Measurements from ENCODE around the gene SLCO2A1. TPM values are rescaled to one million over a fixed set of nuclear protein-coding genes. Genes with fewer than 3 reads are reported as not detected.
A peak's percentile ranks its signal among the peaks of the same experiment; 100 is the strongest.

The SLCO2A1 gene
- total RNA-seq, 2 experiments from 2014 or later, result not detected

GRCh38 chr3:133934996-133935842, 94.5 kb downstream of the SLCO2A1 start:
- Mint-ChIP-seq H3K4me3 (no peak overlapping the region), H3K27me3 (ENCODE audit: low read depth) (no peaks in the 10 kb centered on the region), H3K9me3 (no peaks in the 10 kb centered on the region), H3K36me3 (ENCODE audit: low read depth) (no peaks in the 10 kb centered on the region), H3K27ac (no peak overlapping the region), H3K4me1 (ENCODE audit: low read depth) (no peaks in the 10 kb centered on the region)
- intact Hi-C loops (cut with micrococcal nuclease), result loop anchor here (5.0 to 10.0 kb wide), 2 partner anchors 262 to 440 kb away; partner anchors contain the start of gene AMOTL2
- CTCF ChIA-PET, result no interaction called here
- DNase-seq, result no peak

- intact Hi-C loops (cut with micrococcal nuclease), result loop anchor here (5.0 to 10.0 kb wide), 2 partner anchors 263 to 440 kb away; partner anchors contain the start of gene AMOTL2
- H3K27me3 Mint-ChIP-seq (ENCODE audit: low read depth), result no peaks in the 10 kb centered on the region
- CTCF ChIA-PET, result no interaction called here
Measured at GRCh38 chr3:133934073-133934970, 95.4 kb downstream of the SLCO2A1 start.

GRCh38 chr3:133933097-133934024, 96.4 kb downstream of the SLCO2A1 start:
- H3K27me3 Mint-ChIP-seq (ENCODE audit: low read depth), result no peaks in the 10 kb centered on the region
- CTCF ChIA-PET, result interaction anchor here (1.1 kb wide), 1 partner anchor 540 kb away, joined by 3 read pairs; no protein-coding TSS in a partner anchor
- H3K36me3 Mint-ChIP-seq (ENCODE audit: low read depth), result no peaks in the 10 kb centered on the region
- intact Hi-C loops (cut with micrococcal nuclease), result loop anchor here (5.0 to 10.0 kb wide), 2 partner anchors 264 to 441 kb away; partner anchors contain the start of gene AMOTL2
- H3K27ac Mint-ChIP-seq, result no peak overlapping the region
- no peaks in the 10 kb centered on the region for H3K4me1 Mint-ChIP-seq (ENCODE audit: low read depth)
- no peak for DNase-seq
- H3K4me3 Mint-ChIP-seq, result no peak overlapping the region
- H3K9me3 Mint-ChIP-seq, result no peaks in the 10 kb centered on the region

More at GRCh38 chr3:133934073-133934970, 95.4 kb downstream of the SLCO2A1 start:
- Mint-ChIP-seq H3K9me3 (no peaks in the 10 kb centered on the region), H3K4me3 (no peak overlapping the region), H3K4me1 (ENCODE audit: low read depth) (no peaks in the 10 kb centered on the region), H3K27ac (no peak overlapping the region), H3K36me3 (ENCODE audit: low read depth) (no peaks in the 10 kb centered on the region)
- DNase-seq, result no peak

GRCh38 chr3:133932009-133932408, 97.7 kb downstream of the SLCO2A1 start:
- peaks cover 6% of the 10 kb centered on the region for H3K4me1 Mint-ChIP-seq (ENCODE audit: low read depth)
- DNase-seq, result no peak
- H3K27ac Mint-ChIP-seq, result no peak overlapping the region
- H3K9me3 Mint-ChIP-seq, result no peaks in the 10 kb centered on the region
- peaks cover 2% of the 10 kb centered on the region for H3K27me3 Mint-ChIP-seq (ENCODE audit: low read depth)
- H3K4me3 Mint-ChIP-seq, result no peak overlapping the region
- CTCF ChIA-PET, result interaction anchor here (1.1 kb wide), 1 partner anchor 542 kb away, joined by 3 read pairs; no protein-coding TSS in a partner anchor
- H3K36me3 Mint-ChIP-seq (ENCODE audit: low read depth), result no peaks in the 10 kb centered on the region
- intact Hi-C loops (cut with micrococcal nuclease), result loop anchor here (5.0 to 10.0 kb wide), 2 partner anchors 265 to 443 kb away; partner anchors contain the start of gene AMOTL2

GRCh38 chr3:133931084-133931483, 98.6 kb downstream of the SLCO2A1 start:
- Mint-ChIP-seq H3K36me3 (ENCODE audit: low read depth) (no peaks in the 10 kb centered on the region), H3K4me3 (no peak overlapping the region)
- intact Hi-C loops (cut with micrococcal nuclease), result loop anchor here (2.0 to 10.0 kb wide), 3 partner anchors 266 to 444 kb away; partner anchors contain the start of gene AMOTL2

GRCh38 chr3:133930341-133930933, 99.3 kb downstream of the SLCO2A1 start:
- Mint-ChIP-seq H3K27me3 (ENCODE audit: low read depth) (peaks cover 2% of the 10 kb centered on the region), H3K27ac (no peak overlapping the region), H3K9me3 (no peaks in the 10 kb centered on the region), H3K4me1 (ENCODE audit: low read depth) (peaks cover 6% of the 10 kb centered on the region), H3K36me3 (ENCODE audit: low read depth) (no peaks in the 10 kb centered on the region), H3K4me3 (no peak overlapping the region)
- CTCF ChIA-PET, result interaction anchor here (1.3 kb wide), 1 partner anchor 1205 kb away, joined by 3 read pairs; no protein-coding TSS in a partner anchor
- intact Hi-C loops (cut with micrococcal nuclease), result loop anchor here (1.0 to 10.0 kb wide), 5 partner anchors 267 to 544 kb away; partner anchors contain the start of gene AMOTL2
- no peak for DNase-seq

More at GRCh38 chr3:133931084-133931483, 98.6 kb downstream of the SLCO2A1 start:
- Mint-ChIP-seq H3K4me1 (ENCODE audit: low read depth) (peaks cover 6% of the 10 kb centered on the region), H3K27ac (no peak overlapping the region), H3K9me3 (no peaks in the 10 kb centered on the region), H3K27me3 (ENCODE audit: low read depth) (peaks cover 2% of the 10 kb centered on the region)
- CTCF ChIA-PET, result interaction anchor here (1.3 kb wide), 1 partner anchor 1205 kb away, joined by 3 read pairs; no protein-coding TSS in a partner anchor
- DNase-seq, result no peak

- Mint-ChIP-seq H3K9me3 (no peaks in the 10 kb centered on the region), H3K36me3 (ENCODE audit: low read depth) (no peaks in the 10 kb centered on the region), H3K4me3 (no peak overlapping the region), H3K27me3 (ENCODE audit: low read depth) (peaks cover 2% of the 10 kb centered on the region), H3K27ac (no peak overlapping the region), H3K4me1 (ENCODE audit: low read depth) (peaks cover 6% of the 10 kb centered on the region)
- CTCF ChIA-PET, result interaction anchor here (0.6 to 2.5 kb wide), 3 partner anchors 111 to 148 kb away, joined by 3 to 17 read pairs (median 4); no protein-coding TSS in a partner anchor
- intact Hi-C loops (cut with micrococcal nuclease), result loop anchor here (5.0 to 10.0 kb wide), 6 partner anchors 62 to 1207 kb away; partner anchors contain the start of genes ANAPC13, CDV3, CEP63 and NPHP3
- DNase-seq, result no peak
Measured at GRCh38 chr3:133928903-133929607, 100.7 kb downstream of the SLCO2A1 start.

- CTCF ChIA-PET, result interaction anchor here (0.6 to 2.5 kb wide), 6 partner anchors 8 to 440 kb away, joined by 3 to 17 read pairs (median 4); no protein-coding TSS in a partner anchor
- no peak for DNase-seq
- Mint-ChIP-seq H3K4me1 (ENCODE audit: low read depth) (peaks cover 6% of the 10 kb centered on the region), H3K36me3 (ENCODE audit: low read depth) (no peaks in the 10 kb centered on the region), H3K9me3 (no peaks in the 10 kb centered on the region), H3K4me3 (no peak overlapping the region), H3K27me3 (ENCODE audit: low read depth) (peaks cover 2% of the 10 kb centered on the region), H3K27ac (no peak overlapping the region)
- intact Hi-C loops (cut with micrococcal nuclease), result loop anchor here (5.0 to 10.0 kb wide), 6 partner anchors 61 to 1206 kb away; partner anchors contain the start of genes ANAPC13, CDV3, CEP63 and NPHP3
Measured at GRCh38 chr3:133928136-133928893, 101.4 kb downstream of the SLCO2A1 start.

- Mint-ChIP-seq H3K4me1 (ENCODE audit: low read depth) (peaks cover 6% of the 10 kb centered on the region), H3K36me3 (ENCODE audit: low read depth) (no peaks in the 10 kb centered on the region), H3K27ac (no peak overlapping the region), H3K27me3 (ENCODE audit: low read depth) (peaks cover 2% of the 10 kb centered on the region), H3K4me3 (no peak overlapping the region), H3K9me3 (no peaks in the 10 kb centered on the region)
- DNase-seq, result peak; percentile 60
- intact Hi-C loops (cut with micrococcal nuclease), result loop anchor here (1.0 to 10.0 kb wide), 8 partner anchors 60 to 1205 kb away; partner anchors contain the start of genes ANAPC13, CDV3, CEP63 and NPHP3
- CTCF ChIA-PET, result interaction anchor here (0.7 to 2.5 kb wide), 5 partner anchors 8 to 439 kb away, joined by 3 to 17 read pairs (median 3); no protein-coding TSS in a partner anchor
Measured at GRCh38 chr3:133927540-133928066, 102.1 kb downstream of the SLCO2A1 start.

Data from activated naive CD4-positive, alpha-beta T cell treated with anti-CD3 and anti-CD28 coated beads for 36 hours (primary cell).